HG02763 (cell line): ENCODE measurements around the gene ADAP1.
"Not testable (repeated sequence)": the region's sequence is repeated elsewhere in the genome, so short reads cannot be mapped to it uniquely, and the experiment has no call there.

Experiments used
- ATAC-seq: cut with Tn5 transposase; IDR thresholded peaks from one replicate; pipeline ENCODE4 v1.9.1; 2021; ENCODE audit warnings: mild to moderate bottlenecking, moderate library complexity; ENCODE audit not compliant: unreplicated experiment

Gene ADAP1

DNA sequence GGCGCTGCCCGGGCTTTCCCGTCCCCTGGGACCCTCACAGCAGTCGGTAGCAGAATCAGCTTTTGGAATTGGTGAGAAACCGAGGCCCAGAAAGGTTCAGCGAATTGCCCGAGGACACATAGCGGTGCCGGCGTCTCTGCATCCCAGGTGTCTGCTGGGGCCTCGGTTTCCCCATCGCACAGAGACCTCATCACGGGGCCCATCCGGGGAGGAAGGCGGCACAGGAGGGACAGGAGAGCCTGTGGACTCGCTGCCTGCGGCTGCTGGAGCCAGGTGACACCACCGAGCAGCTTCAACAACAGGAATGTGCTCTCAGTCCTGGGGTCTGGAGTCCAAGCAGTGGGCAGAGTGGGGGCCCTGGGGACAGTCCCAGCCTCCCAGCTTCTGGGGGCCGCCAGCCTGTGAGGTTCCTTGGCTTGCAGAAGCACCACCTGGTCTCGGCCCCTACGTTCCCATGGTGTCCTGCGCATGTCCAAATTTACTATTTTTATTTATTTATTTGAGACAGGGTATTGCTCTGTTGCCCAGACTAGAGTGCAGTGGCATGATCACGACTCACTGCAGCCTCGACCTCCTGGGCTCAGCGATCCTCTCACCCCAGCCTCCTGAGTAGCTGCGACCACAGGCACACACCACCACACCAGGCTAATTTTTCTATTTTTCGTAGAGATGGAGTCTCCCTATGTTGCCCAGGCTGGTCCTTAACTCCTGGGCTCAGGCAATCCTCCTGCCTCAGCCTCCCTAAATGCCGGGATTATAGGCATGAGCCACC is 21.4 kb upstream of the ADAP1 start:
- ATAC-seq = no peak

DNA sequence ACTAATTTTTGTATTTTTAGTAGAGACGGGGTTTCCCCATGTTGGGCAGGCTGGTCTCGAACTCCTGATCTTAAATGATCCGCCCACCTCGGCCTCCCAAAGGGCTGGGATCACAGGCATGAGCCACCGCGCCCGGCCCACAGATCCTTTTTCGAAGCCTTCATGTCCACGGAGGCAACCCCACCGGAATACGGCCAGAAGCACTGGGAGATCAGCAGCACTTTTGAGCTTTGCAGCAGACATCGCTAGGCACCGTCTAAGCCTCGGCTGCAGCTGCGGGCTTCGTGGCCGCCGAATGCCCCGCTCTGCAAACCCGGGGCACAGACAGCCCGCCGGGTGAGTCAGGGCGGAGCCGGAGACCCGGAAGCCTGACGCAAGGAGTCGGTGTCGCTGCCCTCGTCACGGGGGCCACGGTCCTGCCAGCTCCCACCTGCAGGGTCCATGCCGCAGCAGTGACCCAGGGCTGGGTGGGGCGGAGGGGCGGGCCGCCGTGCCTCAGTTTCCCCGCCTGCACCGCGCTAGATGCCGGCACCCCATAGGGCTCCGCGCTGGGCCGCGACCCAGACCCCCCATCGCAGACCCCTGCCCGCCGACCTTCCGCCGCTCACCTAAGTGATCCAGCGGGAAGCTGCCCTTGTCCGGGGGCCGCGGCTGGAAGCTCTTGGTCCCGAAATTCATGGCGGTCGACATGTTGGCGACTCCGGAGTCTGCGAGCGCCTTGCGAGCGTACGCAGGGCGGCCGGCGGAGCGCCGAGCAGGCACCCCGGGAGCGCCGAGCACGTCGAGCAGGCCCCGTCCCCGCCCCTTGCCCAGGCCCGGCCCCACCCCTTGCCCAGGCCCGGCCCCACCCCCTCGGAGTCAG is 20.6 kb upstream of the ADAP1 start, which contains the start of gene COX19:
Gene COX19, minus strand, starts transcription at position 730 of the 862 bp plus-strand sequence. Its CDS starts 40 bp downstream, at position 690.
- peak; percentile 72 for ATAC-seq

DNA sequence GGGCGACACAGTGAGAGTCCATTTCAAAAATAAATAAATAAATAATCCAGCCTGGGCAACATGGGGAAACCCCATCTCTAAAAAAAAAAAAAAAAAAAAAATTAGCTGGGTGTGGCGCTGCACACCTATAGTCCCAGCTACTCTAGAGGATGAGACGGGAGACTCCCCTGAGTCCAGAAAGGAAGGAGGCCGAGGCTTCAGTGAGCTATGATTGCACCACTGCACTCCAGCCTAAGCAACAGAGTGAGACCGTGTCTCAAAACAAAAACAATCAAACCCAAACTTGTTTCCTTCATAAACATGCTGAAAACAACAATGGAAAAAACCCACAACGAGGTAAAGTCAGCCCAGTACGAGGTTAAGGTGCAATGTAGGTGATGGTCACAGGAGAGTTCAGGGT is 19.7 kb upstream of the ADAP1 start:
- ATAC-seq = no peak

DNA sequence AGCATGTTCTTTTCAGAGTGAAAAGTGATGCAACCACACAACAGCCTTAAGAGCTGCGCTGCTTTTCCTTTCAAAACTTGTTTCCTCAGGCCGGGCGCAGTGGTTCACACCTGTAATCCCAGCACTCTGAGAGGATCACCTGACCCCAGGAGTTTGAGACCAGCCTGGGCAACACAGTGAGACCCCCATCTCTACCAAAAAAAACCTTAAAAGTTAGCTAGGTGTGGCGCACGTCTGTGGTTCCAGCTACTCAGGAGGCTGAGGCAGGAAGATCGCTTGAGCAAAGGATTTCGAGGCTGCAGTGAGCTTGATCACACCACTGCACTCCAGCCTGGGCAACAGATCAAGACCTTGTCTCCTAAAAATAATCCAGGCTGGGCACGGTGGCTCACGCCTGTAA is 18.8 kb upstream of the ADAP1 start:
- no peak for ATAC-seq

DNA sequence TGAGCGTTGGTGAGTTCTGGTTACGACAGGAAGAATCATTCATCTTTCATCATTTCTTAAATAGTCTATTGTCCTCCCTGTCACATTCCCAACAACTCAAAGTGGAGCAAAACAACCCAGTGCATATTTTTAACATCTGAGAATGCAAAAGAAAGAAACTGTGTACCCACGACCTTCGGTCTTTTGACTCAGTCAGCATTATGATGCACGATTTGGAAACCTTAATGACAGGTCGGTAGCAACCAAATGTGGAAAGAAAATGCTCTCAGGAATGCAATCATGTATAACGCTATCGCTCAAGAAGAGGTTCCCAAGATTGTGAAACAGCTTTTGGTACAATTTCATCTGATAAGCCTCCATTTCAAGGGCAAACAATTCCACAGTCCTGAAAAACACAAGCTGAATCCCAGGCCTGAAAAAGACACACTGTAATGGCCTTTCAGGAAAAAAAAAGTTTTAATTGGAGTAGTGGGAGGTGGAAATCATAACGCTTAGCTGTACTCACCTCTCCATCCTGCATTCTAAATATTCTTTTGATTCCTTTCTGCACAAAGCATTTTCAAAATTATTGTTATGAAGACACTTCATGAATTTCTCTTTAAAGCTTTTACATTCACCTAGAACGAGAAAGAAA is 18.3 kb upstream of the ADAP1 start:
- no peak for ATAC-seq

DNA sequence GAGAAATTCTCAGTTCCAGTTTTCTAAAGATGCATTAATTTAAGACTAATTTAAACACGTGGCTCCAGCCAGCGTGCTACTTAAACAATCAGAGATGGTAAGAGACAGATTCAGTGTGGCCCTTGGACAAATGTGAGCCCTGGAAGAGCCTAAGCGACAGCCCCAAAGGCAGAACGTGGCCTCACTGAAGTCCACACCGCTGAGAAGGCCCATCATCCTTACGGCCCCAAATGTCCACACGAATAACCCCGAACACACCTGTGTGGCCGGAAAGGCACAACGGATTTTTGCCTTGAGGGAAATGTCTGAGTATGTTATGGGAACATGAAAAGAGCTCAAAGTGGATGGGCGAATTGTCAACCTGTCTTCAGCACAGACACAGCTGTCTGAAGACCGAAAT is 17.6 kb upstream of the ADAP1 start:
- ATAC-seq = no peak

DNA sequence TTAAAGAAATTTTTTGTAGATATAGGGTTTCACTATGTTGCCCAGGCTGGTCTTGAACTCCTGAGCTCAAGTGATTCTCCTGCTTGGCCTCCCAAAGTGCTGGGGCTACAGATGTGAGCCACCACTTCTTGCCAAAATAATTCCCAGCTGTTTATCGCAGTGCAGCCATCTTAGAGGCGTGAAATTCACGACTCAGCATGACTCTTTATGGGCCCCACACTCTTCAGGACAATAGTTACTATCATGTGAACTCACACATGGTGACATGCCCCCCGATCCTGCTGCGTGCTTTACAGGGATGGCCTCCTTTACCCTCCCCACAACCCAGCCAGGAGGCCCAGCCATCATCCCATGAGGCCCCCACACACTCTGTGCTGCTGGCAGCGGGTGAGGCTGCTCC is 16.3 kb upstream of the ADAP1 start:
- no peak for ATAC-seq

DNA sequence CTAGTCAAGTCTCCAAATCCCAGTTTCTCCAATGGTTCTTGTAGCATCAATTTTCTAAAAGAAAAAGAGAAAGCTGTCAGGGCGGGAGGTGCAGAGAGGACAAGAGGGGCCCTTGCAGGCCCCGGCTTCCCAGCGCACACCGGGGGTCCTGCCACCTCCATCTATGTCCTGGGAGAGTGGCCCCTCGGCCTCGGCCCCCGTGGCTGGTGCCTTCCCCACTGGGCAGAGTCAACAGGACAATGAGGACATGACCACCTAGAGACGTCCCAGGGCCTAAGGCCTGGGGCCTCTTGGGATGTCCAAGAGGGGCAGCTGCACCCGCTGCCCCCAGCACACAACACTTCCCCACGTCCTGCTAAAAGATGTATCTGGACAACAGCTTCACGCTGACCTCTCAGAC is 14.9 kb upstream of the ADAP1 start:
- no peak for ATAC-seq

DNA sequence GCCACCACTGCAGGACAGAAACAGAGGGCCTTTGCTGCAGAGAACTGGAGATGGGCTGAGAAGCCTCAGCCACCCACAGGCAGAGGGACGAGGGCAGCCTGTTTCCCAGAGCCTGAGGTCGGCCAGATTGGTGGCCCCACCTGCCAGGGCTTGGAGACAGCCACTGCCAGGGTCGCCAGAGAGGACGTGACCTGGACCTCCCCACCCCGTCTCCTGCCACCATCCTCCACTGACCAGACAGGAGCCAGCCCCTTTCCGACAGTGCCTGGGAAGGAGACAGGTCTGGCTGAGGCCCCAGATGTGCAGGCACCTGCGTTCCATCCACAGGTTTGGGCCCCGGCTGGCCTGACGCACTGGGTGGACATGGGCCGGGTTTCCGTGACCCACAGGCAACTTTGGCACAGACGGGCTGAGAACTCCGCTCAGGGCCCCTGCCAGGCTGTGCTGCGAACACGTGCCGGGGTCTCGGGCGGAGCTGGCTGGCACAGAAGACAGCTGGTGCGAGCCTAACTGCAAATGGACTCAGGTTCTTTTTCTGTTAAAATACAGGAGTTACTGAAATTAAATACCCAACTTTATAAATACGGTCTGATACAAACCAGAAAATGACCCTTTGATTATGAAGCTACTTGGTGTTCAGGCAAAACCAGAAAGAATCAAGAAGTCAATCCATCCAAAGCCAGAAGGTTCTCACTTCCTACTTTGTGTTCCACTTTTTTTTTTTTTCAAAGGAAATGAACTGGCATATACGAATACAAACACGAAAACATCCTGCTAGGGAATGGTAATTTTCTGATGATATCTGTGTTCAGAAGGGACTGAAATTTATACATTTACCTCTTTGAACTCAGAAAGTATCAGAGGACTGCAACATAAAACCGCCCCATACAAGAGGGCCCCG is 14.0 kb upstream of the ADAP1 start:
- no peak for ATAC-seq

DNA sequence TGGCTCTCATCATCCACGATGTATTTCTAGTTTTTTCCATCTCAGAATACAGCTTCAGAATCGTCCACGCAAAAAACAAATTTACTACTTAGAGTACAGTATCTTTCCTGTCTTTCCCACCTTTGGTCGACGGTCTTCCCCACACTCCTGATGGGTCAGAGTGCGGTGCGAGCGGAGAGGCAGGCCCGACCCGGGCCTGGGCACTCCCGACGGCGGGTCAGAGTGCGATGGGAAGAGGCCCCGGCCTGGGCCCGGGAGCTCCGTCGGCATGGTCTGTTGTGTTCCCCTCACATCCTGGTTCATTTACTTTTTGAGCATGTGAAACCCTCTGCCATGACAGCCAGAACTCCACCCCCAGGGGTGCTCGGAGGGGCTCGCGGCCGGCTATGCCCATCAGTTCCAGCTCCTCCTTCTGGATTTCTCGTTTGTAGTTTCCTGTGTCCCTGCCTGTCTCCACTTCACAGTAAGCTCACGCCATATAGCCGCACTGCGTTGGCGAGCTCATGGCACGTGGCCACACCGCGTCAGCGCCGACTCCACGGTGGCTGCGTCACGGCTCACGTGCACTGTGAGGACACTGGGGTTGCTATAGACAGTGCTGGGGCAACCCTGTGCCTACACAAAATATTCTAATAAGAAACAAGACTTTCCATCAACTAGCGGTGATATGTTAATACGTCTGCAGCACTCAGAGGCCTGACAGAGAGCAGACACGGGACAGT is 13.0 kb upstream of the ADAP1 start:
- no peak for ATAC-seq

DNA sequence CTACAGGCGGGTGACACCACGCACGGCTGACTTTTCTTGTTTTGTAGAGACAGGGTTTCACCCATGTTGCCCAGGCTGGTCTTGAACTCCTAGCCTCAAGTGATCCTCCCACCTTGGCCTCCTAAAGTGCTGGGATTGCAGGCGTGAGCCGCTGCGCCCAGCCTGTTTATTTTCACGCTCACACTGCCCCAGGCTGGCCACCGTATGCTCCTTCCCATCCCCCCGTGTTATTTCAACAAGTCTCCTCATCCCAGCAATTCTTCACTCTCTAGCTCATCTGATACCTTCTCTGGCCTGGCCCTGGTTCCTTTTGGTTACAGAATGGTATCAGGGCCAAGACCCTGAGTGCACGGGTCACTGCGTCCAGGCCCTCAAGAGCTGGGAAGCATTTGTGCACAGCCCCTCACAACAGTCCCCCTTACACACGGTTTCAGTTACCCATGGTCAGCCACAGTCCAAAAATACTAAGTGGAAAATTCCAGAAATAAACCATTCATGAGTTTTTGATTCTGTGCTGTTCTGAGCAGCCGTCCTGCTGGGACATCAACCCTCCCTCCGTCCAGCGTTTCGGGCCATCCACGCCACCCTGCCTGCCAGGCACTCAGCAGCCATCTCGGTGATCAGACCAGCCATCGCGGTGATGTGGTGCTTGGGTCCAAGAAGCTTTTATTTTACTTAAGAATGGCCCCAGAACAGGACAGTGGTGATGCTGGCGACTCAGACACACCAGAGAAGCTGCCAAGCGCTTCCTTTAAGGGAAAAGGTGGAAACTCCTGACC is 12.0 kb upstream of the ADAP1 start:
- ATAC-seq = no peak

DNA sequence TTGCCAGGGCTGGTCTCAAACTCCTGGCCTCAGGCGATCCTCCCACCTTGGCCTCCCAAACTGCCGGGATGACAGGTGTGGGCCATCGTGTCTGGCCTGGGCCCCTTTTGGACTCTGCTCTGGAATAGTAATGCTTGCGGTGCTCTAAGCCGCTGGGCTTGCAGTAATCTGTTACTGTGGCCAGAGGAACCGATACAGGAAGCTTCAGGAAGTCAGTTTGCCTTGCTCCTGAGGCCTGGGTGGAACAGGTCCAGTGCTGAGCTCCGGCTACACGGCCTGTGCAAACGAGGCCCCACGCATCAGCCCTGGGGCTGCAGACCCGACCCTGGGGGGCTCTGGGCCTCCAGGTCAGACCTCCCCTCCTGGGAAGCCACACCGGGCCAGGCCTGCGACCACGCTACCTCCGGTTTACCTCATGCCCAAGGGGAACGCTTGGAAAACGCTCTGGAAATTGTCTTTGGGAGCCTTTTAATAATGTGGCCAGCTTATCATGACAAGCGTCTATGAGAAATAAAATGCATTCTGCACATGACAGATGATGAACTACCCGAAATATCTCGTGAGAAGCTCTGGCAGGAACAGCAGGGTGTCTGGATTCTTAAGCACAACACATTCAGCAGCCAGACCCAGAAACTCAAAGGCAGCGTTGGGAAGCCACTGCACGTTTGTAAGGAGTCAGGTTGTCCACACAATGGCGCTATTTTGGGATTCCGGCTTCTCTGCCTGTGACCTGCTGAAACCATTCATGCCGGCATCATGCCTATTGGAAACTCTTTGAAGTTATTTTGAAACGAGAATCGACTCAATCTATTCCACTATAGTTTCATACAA is 10.1 kb upstream of the ADAP1 start:
- no peak for ATAC-seq

DNA sequence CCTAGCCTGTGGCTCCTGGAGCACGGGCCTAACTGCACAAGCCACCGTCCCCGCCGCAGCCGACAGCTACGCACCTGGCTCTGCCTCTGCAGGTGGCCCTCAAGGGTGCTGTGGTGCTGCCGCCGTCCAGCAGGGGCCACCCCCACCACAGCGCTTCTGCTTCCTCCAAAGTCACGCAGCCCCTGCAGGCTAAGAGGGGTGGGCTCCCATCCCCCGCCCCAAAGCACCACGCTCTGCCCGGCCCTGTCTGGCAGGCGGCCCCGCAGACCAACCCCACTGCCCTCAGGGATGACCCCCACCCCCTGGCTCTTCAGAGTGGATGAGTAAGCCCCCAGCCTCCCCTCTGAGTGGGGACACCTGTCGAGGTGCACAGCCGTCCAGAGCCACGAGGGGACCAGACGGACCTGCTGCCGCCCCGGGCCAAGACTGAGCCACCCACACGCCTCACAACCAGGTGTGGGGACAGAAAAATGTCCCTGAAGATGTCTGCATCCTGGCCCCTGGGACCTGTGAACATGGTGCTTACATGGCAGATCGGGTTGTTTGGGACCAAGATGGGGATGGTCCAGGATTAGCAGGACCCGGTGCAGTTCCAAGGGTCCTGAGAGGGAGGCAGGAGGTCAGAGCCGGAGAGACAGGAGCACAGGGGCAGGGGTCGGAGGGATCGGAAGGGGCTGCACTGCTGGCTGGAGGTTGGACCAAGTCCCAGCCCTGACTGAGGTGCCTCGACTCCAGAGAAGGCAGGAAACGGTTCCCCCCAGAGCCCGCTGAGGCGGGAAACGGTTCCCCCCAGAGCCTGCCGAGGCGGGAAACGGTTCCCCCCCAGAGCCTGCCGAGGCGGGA is 9.0 kb upstream of the ADAP1 start:
- ATAC-seq = no peak

DNA sequence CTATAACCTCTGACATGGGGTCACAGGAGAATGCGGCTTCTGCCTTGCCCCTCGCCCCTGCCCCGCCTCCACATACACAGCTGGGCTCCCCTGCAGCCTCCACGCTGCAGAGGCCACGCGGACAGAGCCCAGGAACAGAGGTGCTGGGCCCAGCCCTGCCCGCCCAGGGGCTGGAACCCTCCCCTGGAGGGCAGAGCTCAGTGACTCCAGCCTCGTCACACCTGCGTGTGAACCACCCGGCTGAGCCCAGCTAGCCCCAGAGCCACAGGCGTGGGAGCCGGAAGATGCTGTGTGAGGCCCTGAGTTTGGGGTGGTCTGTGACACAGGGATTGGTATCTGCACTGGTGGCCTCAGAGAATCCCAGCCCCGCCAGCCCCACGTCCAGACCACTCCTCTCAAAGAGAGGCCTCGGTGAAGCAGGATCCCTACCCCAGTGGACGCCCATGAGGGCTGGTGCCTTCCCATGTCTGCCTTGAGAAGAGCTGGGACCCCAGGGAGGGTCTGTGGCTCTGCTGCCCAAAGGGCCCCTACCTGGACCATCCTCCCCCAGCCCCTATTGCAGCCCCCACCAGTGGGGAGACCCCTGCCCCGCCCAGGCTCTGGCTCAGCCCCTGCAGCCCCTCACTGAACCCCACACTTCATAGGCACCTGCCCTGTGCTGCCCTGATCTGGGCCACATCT is 8.1 kb upstream of the ADAP1 start:
- ATAC-seq = no peak

DNA sequence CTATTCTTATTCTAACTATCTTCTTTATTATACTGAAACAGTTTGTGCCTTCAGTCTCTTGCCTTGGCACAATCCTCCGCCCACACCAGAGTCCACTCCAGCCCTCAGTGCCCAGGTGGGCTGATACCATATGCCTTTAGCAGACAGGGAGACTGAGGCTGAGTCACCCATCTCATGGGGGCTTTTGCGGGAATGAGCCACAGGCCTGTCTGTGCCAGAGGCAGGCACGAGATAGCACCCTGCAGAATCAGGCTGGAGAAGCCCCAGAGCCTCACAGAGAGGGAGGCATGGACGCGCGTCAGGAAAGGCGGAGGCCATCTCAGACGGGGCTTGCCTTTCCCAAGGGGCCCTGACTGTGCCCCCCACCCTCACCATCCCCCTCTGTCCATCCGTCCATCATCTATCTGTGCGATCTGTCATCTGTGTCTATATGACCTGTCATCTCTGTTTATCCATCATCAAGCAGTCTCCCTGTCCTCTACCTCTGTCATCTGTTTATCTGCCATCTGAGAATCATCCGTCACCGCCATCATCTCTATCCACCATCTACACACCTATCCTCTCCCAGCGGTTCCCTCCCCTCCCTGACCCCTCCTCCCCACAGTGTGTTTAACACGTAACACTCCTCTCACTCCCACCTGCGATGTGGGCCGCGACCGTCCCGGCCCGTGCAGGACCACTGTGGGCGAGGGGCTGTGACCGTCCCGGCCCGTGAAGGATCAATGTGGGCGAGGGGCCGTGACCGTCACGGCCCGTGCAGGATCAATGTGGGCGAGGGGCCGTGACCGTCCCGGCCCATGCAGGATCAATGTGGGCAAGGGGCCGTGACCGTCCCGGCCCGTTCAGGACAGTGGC is 7.3 kb upstream of the ADAP1 start:
- ATAC-seq = no peak

DNA sequence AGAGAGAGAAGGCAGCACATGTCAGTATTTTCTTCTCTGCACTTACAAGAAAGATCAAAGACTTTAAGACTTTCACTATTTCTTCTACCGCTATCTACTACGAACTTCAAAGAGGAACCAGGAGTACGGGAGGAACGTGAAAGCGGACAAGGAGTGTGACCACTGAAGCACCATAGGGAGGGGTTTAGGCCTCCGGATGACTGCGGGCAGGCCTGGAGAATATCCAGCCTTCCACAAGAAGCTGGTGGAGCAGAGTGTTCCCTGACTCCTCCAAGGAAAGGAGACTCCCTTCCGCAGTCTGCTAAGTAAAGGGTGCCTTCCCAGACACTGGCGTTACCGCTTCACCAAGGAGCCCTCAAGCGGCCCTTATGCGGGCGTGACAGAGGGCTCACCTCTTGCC is 6.5 kb upstream of the ADAP1 start:
- ATAC-seq = not testable (repeated sequence)
